Sigmoid colon (tissue), 3 donors: ENCODE results near the gene MGAT4C.

Source experiments
- CTCF ChIP-seq, 4 experiments: fragments of 450-650 bp in 3 of 4; fragments of 200-600 bp in 1 of 4; IDR thresholded peaks; one replicate each; pipeline ENCODE4 v1.5.1; 2016 to 2019; ENCODE audit warnings: antibody characterized with exemption in 4 of 4, mild to moderate bottlenecking in 3 of 4, moderate library complexity in 2 of 4
- POLR2A ChIP-seq, 2 donors: fragments of 450-650 bp; IDR thresholded peaks; one replicate each; pipeline ENCODE4 v1.6.1; 2016; ENCODE audit warnings: antibody characterized with exemption in 2 of 2, mild to moderate bottlenecking in 2 of 2, moderate library complexity in 2 of 2

DNA sequence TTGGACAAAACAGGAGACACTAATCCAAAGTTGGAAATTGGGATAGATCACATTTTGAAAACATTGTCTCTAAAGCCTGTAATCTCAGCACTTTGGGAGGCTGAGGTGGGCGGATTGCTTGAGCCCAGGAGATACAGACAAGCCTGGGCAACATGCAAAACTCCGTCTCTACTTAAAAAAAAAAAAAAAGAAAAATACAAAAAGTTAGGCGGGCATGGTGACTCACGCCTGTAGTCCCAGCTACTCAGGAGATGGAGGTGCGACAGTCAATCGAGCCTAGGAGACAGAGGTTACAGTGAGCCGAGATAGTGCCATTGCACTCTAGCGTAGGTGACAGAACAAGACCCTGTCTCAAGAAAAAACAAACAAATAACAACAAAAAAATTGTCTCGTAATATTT lies 152.1 kb downstream of the MGAT4C start:
- TF ChIP-seq CTCF (IDR thresholded peaks at IDR 0.05) (no peak), POLR2A (IDR thresholded peaks at IDR 0.05) (no peak)
